Measurements from ENCODE around the gene GRAMD4.

GRCh38 chr22:46659059-46659790, 39.0 kb downstream of the GRAMD4 start:
- TF ChIP-seq EZH2 (IDR thresholded peaks at IDR 0.05; ENCODE audit: insufficient read depth, poor library complexity, severe bottlenecking) (no peak), EZH2phosphoT487 (IDR thresholded peaks at IDR 0.05; ENCODE audit: insufficient read depth, low read depth) (no peak)
